ENCODE data around the gene TLE7. TPM values are rescaled to one million over a fixed set of nuclear protein-coding genes. Genes with fewer than 3 reads are reported as not detected.

The TLE7 gene
- total RNA-seq, 1 experiment from 2014 or later, result not detected

- H3K9me3 ChIP-seq (ENCODE audit: control insufficient read depth, low read depth, low read length), result no peaks in the 10 kb centered on the region
- no peaks in the 10 kb centered on the region; the same call in 1 of the 2 replicates for H3K27me3 ChIP-seq (ENCODE audit: insufficient read depth, low read length)
- no peaks in the 10 kb centered on the region for H3K4me1 ChIP-seq (ENCODE audit: insufficient read depth, low read length)
- H4K5ac ChIP-seq (ENCODE audit: insufficient read length, low read depth, low read length), result no peak overlapping the region
- WGBS (ENCODE audit: extremely low coverage, insufficient read length, low lambda C conversion rate), result no CpG with 5 or more reads among the region's 4 CpGs
- H2BK12ac ChIP-seq (ENCODE audit: insufficient read length, low read depth, low read length), result no peak overlapping the region
- no peak overlapping the region for H4K8ac ChIP-seq (replicated peaks; ENCODE audit: insufficient read length, low read depth, low read length)
- H2BK20ac ChIP-seq (ENCODE audit: low read depth, low read length, poor library complexity, severe bottlenecking), result no peak overlapping the region
- H3K14ac ChIP-seq (ENCODE audit: insufficient read depth, low read length), result no peak overlapping the region
- H3K23ac ChIP-seq (ENCODE audit: insufficient read length, low read depth, low read length), result no peak overlapping the region
- H2BK5ac ChIP-seq (ENCODE audit: insufficient read length, low read length), result no peak overlapping the region
- H3K56ac ChIP-seq (ENCODE audit: insufficient read length, low read depth, low read length), result no peak overlapping the region
- no peak overlapping the region for H3T11ph ChIP-seq (ENCODE audit: low read length)
- no peak overlapping the region for H2AFZ ChIP-seq (ENCODE audit: low read length)
- Mint-ChIP-seq H3K36me3 (ENCODE audit: insufficient read depth in 1 of 3, low read depth in 3 of 3) (peaks cover 0 to 11% (median 8%) of the 10 kb centered on the region in 3 experiments; a peak in 6 of 7 replicates), H3K27ac (no peak overlapping the region), H3K4me1 (no peaks in the 10 kb centered on the region), H3K27me3 (ENCODE audit: low read depth) (no peaks in the 10 kb centered on the region), H3K9me3 (no peaks in the 10 kb centered on the region), H3K4me3 (no peak overlapping the region)
- H3K79me2 ChIP-seq (ENCODE audit: insufficient read depth, low read length), result no peaks in the 10 kb centered on the region
- no peak for TF ChIP-seq CTCF (conservative IDR thresholded peaks at IDR 0.05)
- H4K20me1 ChIP-seq (ENCODE audit: control insufficient read depth, insufficient read depth, insufficient read length), result no peaks in the 10 kb centered on the region
- H3K27ac ChIP-seq (ENCODE audit: insufficient read length, low read depth, low read length), result no peak overlapping the region
- no peak for DNase-seq
- no peaks in the 10 kb centered on the region for H3K79me1 ChIP-seq (ENCODE audit: insufficient read depth, low read depth, low read length, poor library complexity, severe bottlenecking)
- H3K9ac ChIP-seq (ENCODE audit: extremely low read depth, insufficient read length, low read length), result no peak overlapping the region
- H3K4ac ChIP-seq (ENCODE audit: low read depth, low read length), result no peak overlapping the region
- H2BK15ac ChIP-seq (ENCODE audit: low read depth, low read length), result no peak overlapping the region
- no peak overlapping the region for H2AK5ac ChIP-seq (ENCODE audit: insufficient read length, low read length)
- no peak overlapping the region for H4K91ac ChIP-seq (ENCODE audit: insufficient read length, low read depth, low read length)
- no peak overlapping the region for H2BK120ac ChIP-seq (ENCODE audit: low read depth, low read length, poor library complexity, severe bottlenecking)
- no peak overlapping the region for H3K18ac ChIP-seq (ENCODE audit: insufficient read length, low read depth, low read length)
- H3K23me2 ChIP-seq (ENCODE audit: insufficient read length, low read depth, low read length, poor library complexity, severe bottlenecking), result no peaks in the 10 kb centered on the region
- no peak overlapping the region for H3K4me2 ChIP-seq (ENCODE audit: insufficient read depth, insufficient read length, low read length)
Measured at GRCh38 chr16:71476457-71477124, 34.7 kb upstream of the TLE7 start.
